T-helper 9 cell (primary cell): ENCODE measurements around the gene C19orf85.

Experiments
- DNase-seq: peaks from one replicate; pipeline ENCODE4 v3.0.0-alpha.2; 2020

The C19orf85 gene

DNA sequence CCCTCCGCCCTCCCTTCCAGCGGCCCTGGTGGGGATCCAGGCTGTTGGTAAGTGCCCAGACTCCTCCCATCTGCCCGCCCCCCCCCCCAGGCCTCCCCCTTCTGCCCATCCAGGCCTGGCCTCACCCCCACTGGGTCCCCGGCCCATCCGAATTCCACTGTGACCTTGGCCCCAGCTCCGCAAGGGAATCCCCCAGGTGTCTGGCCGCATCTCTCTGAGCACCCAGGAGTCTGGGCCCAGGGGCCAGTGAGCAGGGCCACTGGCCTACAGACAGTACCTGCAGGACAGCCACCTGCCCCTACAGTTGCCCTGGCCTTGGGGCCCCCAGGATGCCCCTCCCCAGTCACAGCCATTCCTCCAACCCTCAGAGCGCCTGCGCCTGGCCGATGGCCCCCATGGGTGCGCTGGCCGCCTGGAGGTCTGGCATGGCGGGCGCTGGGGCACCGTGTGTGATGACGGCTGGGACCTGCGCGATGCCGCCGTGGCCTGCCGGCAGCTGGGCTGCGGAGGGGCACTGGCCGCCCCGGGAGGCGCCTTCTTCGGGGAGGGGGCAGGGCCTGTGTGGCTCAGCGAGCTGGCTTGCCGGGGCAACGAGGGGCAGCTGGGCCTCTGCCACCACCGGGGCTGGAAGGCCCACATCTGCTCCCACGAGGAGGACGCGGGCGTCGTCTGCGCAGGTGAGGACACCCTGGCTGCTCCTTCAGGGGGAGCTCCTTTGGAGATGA is 24.6 kb upstream of the C19orf85 start:
- no peak for DNase-seq

DNA sequence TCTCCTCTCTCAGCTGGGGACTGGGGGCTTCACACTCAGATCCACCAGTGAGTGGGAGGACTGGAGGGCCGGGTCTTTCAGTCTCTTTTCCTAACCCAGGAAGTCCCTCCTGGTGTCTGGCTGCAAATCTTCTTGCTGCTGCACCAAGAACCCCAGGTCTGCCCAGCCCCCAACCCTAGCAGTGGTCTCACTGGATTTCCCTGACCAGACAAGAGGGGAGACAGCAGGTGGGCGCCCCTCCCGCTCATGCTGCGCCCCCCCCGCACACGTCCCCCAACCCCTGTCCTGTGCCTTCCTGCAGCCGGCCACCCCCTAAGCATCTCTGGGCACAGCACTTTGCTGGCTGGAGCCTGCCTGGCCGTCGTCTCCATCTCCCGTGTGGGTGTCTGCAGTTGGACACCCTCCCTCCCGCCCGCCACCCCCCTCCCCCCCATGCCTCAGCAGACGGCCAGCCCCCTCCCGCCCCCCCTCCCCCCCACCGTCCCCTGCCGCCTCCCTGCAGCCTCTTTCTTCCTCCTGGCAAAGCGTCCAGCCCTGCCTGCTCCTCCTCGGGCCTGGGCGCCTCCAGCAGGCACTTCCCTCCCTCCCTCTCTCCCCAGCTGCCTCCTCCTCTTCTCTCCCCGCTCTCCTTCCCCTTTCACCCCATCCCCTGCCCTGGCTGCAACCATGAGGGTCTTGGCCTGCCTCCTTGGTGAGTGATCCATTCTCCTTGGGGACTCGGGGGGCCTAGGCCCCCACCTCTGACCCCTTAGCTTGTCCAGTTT is 23.6 kb upstream of the C19orf85 start, which contains the start of gene SSC5D:
TSS of gene SSC5D (plus strand) at position 513 of the 764 bp plus-strand sequence. CDS start at position 667, 154 bp downstream.
- no peak for DNase-seq

GRCh38 chr19:55486971-55487923 is 22.7 kb upstream of the C19orf85 start:
- DNase-seq = no peak

DNA sequence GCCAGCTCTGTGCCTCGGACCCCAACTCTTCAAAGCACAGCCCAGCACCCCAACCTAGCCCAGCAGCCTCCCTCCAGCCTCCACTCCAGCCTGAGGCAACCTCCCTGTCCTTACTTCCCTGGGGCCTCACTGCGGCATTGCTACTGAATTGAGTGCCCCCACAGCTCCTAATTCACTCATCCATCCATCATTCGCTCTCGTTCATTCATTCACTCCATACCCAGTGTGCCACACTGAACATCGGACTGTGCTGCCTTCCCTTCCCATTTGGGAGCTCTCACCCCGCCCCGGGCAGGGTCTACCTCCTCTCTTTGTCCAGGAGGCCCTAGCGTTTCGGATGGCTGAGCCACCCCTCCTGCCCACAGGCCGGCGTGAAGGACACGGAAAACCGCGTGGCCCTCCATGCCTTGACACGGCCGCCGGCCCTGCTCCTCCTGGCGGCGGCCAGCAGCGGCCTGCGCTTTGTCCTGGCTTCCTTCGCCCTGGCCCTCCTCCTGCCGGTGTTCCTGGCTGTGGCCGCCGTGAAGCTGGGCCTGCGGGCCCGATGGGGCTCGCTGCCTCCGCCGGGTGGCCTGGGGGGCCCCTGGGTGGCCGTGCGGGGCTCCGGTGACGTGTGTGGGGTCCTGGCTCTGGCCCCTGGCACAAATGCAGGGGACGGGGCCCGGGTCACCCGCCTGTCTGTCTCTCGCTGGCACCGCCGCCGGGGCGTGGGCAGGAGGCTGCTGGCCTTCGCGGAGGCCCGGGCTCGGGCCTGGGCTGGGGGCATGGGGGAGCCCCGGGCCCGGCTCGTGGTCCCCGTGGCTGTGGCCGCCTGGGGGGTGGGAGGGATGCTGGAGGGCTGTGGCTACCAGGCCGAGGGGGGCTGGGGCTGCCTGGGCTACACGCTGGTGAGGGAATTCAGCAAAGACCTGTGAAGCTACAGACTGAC is 21.8 kb upstream of the C19orf85 start:
- DNase-seq = no peak

DNA sequence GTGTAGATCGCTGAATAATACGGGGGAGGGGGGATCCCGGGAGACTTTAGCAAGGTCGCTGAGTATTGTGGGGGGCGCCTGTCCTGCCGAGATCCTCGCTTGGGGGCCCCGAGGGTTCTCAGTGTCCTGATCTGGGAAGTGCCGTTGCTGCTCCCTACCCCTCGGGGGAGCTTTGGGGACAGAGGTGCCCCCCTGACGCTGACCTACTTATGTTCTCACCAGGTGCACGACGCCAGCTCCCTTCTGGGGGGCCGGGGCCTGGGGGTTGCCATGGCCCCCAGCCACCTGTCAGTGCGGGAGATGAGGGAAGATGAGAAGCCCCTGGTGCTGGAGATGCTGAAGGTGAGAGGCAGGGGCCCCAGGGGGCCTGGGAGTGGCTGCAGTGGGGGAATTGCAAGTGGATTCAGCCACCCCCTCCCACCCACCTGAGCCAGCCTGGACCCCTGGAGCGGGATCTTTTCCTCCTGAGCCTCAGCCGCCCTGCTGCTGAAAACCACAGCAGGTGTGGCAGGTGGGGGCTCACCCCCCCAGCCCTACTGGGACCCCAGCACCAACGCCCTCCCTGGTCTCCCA is 21.0 kb upstream of the C19orf85 start:
- DNase-seq = no peak

GRCh38 chr19:55484593-55485438 is 20.3 kb upstream of the C19orf85 start, which contains the start of gene NAT14:
TSS of gene NAT14 (plus strand) at chr19:55485188. CDS start at chr19:55485709, 521 bp downstream.
- DNase-seq = peak; percentile 59

DNA sequence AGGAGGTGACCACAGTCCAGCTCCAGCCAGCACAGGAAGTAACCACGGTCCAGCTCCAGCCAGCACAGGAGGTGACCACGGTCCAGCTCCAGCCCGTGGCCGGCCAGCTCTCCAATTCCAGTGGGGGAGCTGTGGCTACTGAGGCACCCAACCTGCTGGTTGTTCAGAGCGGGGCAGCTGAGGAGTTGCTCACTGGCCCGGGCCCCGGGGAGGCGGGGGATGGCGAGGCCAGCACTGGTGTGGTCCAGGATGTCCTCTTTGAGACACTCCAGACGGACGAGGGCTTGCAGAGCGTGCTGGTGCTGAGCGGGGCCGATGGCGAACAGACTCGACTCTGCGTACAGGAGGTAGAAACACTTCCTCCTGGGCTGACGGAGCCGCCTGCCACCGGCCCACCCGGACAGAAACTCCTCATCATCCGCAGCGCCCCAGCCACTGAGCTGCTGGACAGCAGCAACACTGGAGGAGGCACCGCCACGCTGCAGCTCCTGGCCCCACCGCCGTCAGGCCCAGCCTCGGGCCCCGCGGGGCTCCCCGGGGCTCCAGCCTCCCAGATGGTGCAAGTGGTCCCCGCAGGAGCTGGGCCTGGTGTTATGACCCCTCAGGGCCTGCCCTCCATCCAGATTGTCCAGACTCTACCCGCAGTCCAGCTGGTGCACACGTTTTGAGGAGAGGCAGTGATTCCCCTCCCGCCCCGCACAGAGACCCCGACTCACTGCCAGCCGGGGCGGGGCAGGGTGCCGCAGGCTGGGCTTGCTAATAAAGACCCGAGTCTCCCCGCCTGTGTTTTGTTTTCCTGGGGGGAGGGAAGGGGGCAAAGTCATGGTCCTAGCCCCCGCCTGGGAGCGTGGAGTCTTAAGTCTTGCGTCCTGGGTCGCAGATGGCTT is 19.4 kb upstream of the C19orf85 start:
- no peak for DNase-seq

DNA sequence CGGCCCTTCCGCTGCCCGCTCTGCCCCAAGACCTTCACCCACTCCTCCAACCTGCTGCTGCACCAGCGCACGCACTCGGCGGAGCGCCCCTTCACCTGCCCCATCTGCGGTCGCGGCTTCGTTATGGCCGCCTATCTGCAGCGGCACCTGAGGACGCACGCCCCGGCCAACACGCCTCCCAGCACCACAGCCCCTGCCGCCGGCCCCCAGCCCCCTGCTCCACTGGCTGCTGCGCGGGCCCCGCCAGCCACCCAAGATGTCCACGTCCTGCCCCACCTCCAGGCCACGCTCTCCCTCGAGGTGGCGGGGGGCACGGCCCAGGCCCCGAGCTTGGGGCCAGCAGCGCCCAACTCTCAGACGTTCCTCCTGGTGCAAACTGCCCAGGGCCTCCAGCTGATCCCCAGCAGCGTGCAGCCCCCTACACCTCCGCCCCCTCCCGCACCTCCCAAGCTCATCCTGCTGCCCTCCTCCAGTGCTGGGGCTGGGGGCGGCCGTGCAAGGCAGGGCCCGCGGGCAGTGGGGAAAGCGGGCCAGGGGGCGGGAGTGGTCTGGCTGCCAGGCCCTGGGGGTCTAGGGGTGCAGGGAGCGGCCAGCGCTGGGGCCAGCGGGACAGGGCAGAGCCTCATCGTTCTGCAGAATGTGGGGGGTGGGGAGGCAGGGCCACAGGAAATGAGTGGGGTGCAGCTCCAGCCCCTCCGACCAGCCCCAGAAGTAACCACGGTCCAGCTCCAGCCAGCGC is 18.6 kb upstream of the C19orf85 start:
- DNase-seq = no peak

GRCh38 chr19:55482156-55482961 is 17.8 kb upstream of the C19orf85 start:
- no peak for DNase-seq

DNA sequence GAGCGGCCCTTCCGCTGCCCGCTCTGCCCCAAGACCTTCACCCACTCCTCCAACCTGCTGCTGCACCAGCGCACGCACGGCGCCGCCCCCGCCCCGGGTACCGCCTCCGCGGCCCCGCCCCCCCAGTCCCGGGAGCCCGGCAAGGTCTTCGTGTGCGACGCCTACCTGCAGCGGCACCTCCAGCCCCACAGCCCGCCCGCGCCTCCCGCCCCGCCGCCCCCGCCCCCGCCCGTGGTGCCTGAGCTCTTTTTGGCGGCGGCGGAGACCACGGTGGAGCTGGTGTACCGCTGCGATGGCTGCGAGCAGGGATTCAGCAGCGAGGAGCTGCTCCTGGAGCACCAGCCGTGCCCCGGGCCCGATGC is 17.2 kb upstream of the C19orf85 start:
- DNase-seq = no peak

GRCh38 chr19:55481148-55481793 is 16.7 kb upstream of the C19orf85 start:
- no peak for DNase-seq

- DNase-seq = no peak
Measured at GRCh38 chr19:55479451-55480230, 15.1 kb upstream of the C19orf85 start.

DNA sequence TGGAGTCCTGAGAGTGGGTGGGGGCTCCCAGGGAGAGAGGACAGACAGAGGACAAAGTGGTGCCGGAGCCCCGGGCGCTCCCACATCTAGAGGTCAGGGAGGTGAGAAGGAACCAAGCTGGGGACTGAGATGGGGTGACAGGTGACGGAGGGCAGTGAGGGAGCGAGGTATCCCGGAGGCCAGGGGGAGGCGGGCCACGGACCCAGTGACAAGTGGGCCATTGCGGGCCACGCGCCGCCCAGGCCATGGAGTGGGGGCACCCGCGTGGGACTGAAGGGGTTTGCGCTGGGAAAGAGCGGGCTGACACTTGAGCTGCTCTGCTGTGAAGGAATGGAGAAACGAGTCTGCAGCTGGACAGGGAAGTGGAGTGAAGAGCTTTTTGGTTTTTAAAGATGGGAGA is 14.5 kb upstream of the C19orf85 start:
- DNase-seq = no peak

GRCh38 chr19:55478364-55478763 is 13.8 kb upstream of the C19orf85 start:
- DNase-seq = no peak

GRCh38 chr19:55477905-55478304 is 13.4 kb upstream of the C19orf85 start:
- DNase-seq = no peak

- DNase-seq = peak; percentile 96
Measured at GRCh38 chr19:55476100-55476775, 11.7 kb upstream of the C19orf85 start, which contains the start of gene ZNF628. TSS of gene ZNF628 (plus strand) at chr19:55476617. CDS start at chr19:55479911, 3,294 bp downstream.
